DND-41 (cell line): ENCODE data around the gene COL4A5.

Experiments
- CTCF ChIP-seq: IDR thresholded peaks from 2 replicates; pipeline ENCODE4 v1.5.1; 2012; ENCODE audit warnings: borderline replicate concordance, low read length, moderate library complexity, mild to moderate bottlenecking; ENCODE audit not compliant: poor library complexity, severe bottlenecking; ENCODE audit errors: extremely low read depth
- EZH2 ChIP-seq: IDR thresholded peaks from 3 replicates; pipeline ENCODE4 v1.6.1; 2012; ENCODE audit warnings: borderline replicate concordance, low read depth, mild to moderate bottlenecking, moderate library complexity, low read length, inconsistent platforms; ENCODE audit not compliant: severe bottlenecking

DNA sequence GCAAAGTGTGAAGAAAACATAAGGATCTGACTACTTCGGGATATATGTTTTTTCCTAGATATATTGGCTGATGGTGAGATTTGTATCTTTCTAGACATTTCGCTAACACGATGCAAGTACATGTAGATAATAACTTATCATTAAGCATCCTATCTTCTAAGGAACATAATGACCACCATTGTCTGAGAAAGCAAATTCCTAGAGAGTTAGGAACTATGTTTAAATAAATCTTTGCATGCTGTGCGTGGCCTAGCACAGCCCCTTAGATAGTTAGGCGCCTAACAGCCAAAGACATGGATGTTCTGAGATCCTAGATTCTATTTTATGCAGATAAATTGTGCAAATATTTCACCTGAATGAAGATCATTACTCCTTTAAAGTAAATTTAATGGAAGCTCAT, 4.4 kb upstream of the COL4A5 start:
- TF ChIP-seq CTCF (no peak), EZH2 (no peak)
